Measurements from ENCODE around the gene WNT3A.

GRCh38 chr1:228016653-228017355, 10.0 kb downstream of the WNT3A start:
- TF ChIP-seq CTCF (IDR thresholded peaks at IDR 0.05; ENCODE audit: low read depth, low read length) (no peak), EZH2phosphoT487 (IDR thresholded peaks at IDR 0.05; ENCODE audit: low read depth) (no peak)
